A549 (cell line): ENCODE results near the gene ALDH3A2. TPM values are rescaled to one million over a fixed set of nuclear protein-coding genes. Genes with fewer than 3 reads are reported as not detected.
A peak's percentile ranks its signal among the peaks of the same experiment; 100 is the strongest.

ENCODE experiments used
- ATAC-seq, 2 experiments: fragments of 200-7000 bp in 1 of 2; fragments of >200 bp in 1 of 2; cut with Nextera tagmentation in 1 of 2; cut with Tn5 transposase in 1 of 2; 3 replicates each; pipeline versions ENCODE4 v1.8.0 to v1.9.1; 2018 to 2020; ENCODE audit warnings: mild to moderate bottlenecking in 1 of 2, moderate library complexity in 1 of 2
- CTCF ChIA-PET: fragments of 300-600 bp; sonication (Branson Sonifier 250); formaldehyde crosslinking; extraction: SDS; loops from one replicate; lab custom pipeline; 2021; ENCODE audit warnings: antibody characterized with exemption, inconsistent platforms; lab: Yijun Ruan, JAX
- POLR2A ChIA-PET: fragments of 350-600 bp; formaldehyde crosslinking; extraction: SDS; loops from one replicate; lab custom pipeline; 2021; ENCODE audit warnings: antibody characterized with exemption, inconsistent platforms; lab: Yijun Ruan, JAX
- DNase-seq, 2 experiments: peaks; one replicate each; pipeline versions ENCODE4 v3.0.0 to v3.0.0-alpha.2; 2011 to 2016; ENCODE audit warnings: low read depth in 1 of 2, low spot score in 1 of 2
- FAIRE-seq: peaks from 2 replicates; lab custom pipeline; 2011; peaks lifted over from hg19 to GRCh38; lab: Jason Lieb, UNC
- H3K27ac ChIP-seq, 2 experiments: fragments of >200 bp; sonication (Bioruptor Twin); formaldehyde crosslinking; 3 replicates each; pipeline ENCODE4 v1.5.1; 2016 to 2017
- H3K4me1 ChIP-seq: fragments of >200 bp; sonication (Bioruptor Twin); formaldehyde crosslinking; 3 replicates; pipeline ENCODE4 v1.6.1; 2016
- H3K4me2 ChIP-seq: fragments of >200 bp; sonication (Bioruptor Twin); formaldehyde crosslinking; 3 replicates; pipeline ENCODE4 v1.6.1; 2016
- H3K4me3 ChIP-seq: fragments of >200 bp; sonication (Bioruptor Twin); formaldehyde crosslinking; 3 replicates; pipeline ENCODE4 v1.5.1; 2016
- H3K9me3 ChIP-seq: fragments of >200 bp; sonication (Bioruptor Twin); formaldehyde crosslinking; 3 replicates; pipeline ENCODE4 v1.6.1; 2016
- BHLHE40 ChIP-seq: IDR thresholded peaks from 2 replicates; pipeline ENCODE4 v1.6.1; 2012; ENCODE audit warnings: low read depth, low read length, inconsistent platforms
- CBX8 ChIP-seq: fragments of 200-600 bp; sonication (generic); IDR thresholded peaks from 2 replicates; pipeline ENCODE4 v1.6.1; 2016
- CEBPB ChIP-seq, 2 experiments: fragments of >200 bp in 1 of 2; sonication (Bioruptor Twin) in 1 of 2; formaldehyde crosslinking in 1 of 2; IDR thresholded peaks; 2 replicates each; pipeline ENCODE4 v1.6.1; 2012 to 2016
- EHF ChIP-seq: fragments of 250-450 bp; sonication (Bioruptor Pico); IDR thresholded peaks from 2 replicates; pipeline ENCODE4 v1.5.0; 2020; ENCODE audit warnings: mild to moderate bottlenecking
- EHMT2 ChIP-seq: fragments of 200-600 bp; sonication (generic); IDR thresholded peaks from 2 replicates; pipeline ENCODE4 v1.6.1; 2016; ENCODE audit warnings: antibody characterized with exemption, low read depth, mild to moderate bottlenecking, moderate library complexity
- EP300 ChIP-seq, 2 experiments: fragments of >200 bp; sonication (Bioruptor Twin); formaldehyde crosslinking; IDR thresholded peaks; 2 replicates in 1 of 2; 3 replicates in 1 of 2; pipeline ENCODE4 v1.6.1; 2016 to 2017
- ESRRA ChIP-seq: fragments of 150-350 bp; IDR thresholded peaks from 2 replicates; pipeline ENCODE4 v1.6.1; 2014; ENCODE audit warnings: mild to moderate bottlenecking, low read length, borderline replicate concordance
- FOSL2 ChIP-seq, 2 experiments: fragments of 450-650 bp in 1 of 2; fragments of >200 bp in 1 of 2; sonication (Bioruptor Twin) in 1 of 2; formaldehyde crosslinking; IDR thresholded peaks; 2 replicates each; pipeline versions ENCODE4 v1.5.0 to v1.6.1; 2016 to 2020; ENCODE audit warnings: mild to moderate bottlenecking in 1 of 2, moderate library complexity in 1 of 2
- HOXB5 ChIP-seq: fragments of 250-450 bp; sonication (Bioruptor Pico); IDR thresholded peaks from 2 replicates; pipeline ENCODE4 v1.5.0; 2020; ENCODE audit warnings: mild to moderate bottlenecking, moderate library complexity
- JUN ChIP-seq, 2 experiments: fragments of >200 bp; sonication (Bioruptor Twin); formaldehyde crosslinking; IDR thresholded peaks; 2 replicates in 1 of 2; 3 replicates in 1 of 2; pipeline ENCODE4 v1.6.1; 2016 to 2017
- MAZ ChIP-seq: fragments of 150-350 bp; IDR thresholded peaks from 2 replicates; pipeline ENCODE4 v1.6.1; 2014; ENCODE audit warnings: antibody characterized with exemption, low read depth, low read length, borderline replicate concordance
- MYC ChIP-seq: IDR thresholded peaks from 2 replicates; pipeline ENCODE4 v1.6.1; 2012; ENCODE audit warnings: mild to moderate bottlenecking, inconsistent platforms, low read length, improper control_type of control experiment, borderline replicate concordance
- NR3C1 ChIP-seq: fragments of >200 bp; sonication (Bioruptor Twin); formaldehyde crosslinking; IDR thresholded peaks from 3 replicates; pipeline ENCODE4 v1.6.1; 2017
- RCOR1 ChIP-seq: fragments of 150-350 bp; IDR thresholded peaks from 2 replicates; pipeline ENCODE4 v1.6.1; 2014; ENCODE audit warnings: antibody characterized with exemption, low read length, low read depth
- SMC3 ChIP-seq: fragments of >200 bp; sonication (Bioruptor Twin); formaldehyde crosslinking; IDR thresholded peaks from 3 replicates; pipeline ENCODE4 v1.6.1; 2018; ENCODE audit warnings: inconsistent platforms
- SREBF2 ChIP-seq: fragments of 450-650 bp; IDR thresholded peaks from 2 replicates; pipeline ENCODE4 v1.6.1; 2014; ENCODE audit warnings: mild to moderate bottlenecking, moderate library complexity
- ZFP36 ChIP-seq: fragments of 450-650 bp; IDR thresholded peaks from 2 replicates; pipeline ENCODE4 v1.6.1; 2014; ENCODE audit warnings: borderline replicate concordance; ENCODE audit not compliant: partially characterized antibody
- WGBS: methylation state at CpG from one replicate; pipeline ENCODE4 v1.1.6; 2017; ENCODE audit errors: missing lambda C conversion rate; 5-methylcytosine and 5-hydroxymethylcytosine counted together
- polyA plus RNA-seq, 4 experiments: library from polyadenylated mRNA; depleted of rRNA in 3 of 4; stranded (reverse); fragments of >200 nt; fragmentation: RNase III in 1 of 4; extraction: RNeasy Plus Mini Kit Qiagen cat#74134 plus additional on column Dnase treatment in 1 of 4; gene quantifications; 2 replicates in 3 of 4; 3 replicates in 1 of 4; pipeline ENCODE4 v1.2.3, GENCODE V29; 2011 to 2017
- TF ChIP-seq, protein P1 (sequence below): fragments of 250-450 bp; sonication (Bioruptor Pico); IDR thresholded peaks from 2 replicates; pipeline ENCODE4 v1.5.0; 2020; ENCODE audit warnings: low read depth, mild to moderate bottlenecking, moderate library complexity
- TF ChIP-seq, protein P2 (sequence below): IDR thresholded peaks from 2 replicates; pipeline ENCODE4 v1.6.1; 2012

The ALDH3A2 gene
- polyA plus RNA-seq, 2 of the 4 experiments (the other 2 are of a cell fraction) = 140 to 195 TPM

DNA sequence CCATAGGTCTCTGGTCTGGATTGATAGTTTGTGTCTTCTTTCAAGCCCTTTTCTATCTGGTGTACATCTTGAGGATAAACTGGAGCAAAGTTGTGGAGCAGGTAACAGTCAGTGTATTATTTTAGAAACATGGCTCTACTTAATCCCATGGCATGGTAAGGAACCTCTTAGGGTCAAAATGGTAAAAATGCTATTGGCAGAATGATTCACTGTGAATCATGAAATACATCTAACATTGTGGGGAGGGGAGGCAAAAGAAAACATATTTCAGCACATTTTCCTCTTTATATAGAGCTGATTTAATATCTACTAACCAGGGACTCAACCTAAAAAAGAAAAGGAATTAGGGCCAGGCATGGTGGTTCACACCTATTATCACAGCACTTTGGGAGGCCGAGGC lies 17.9 kb upstream of the ALDH3A2 start:
- H3K4me1 ChIP-seq = peaks cover 21% of the 10 kb centered on the region
- FAIRE-seq = no peak
- no peak overlapping the region for H3K4me3 ChIP-seq
- 0 out of 6 replicates have a peak overlapping the region, but pooled peaks of 1 of the 2 experiments have one; percentile 6 for H3K27ac ChIP-seq
- CTCF ChIA-PET = interaction anchor here (0.7 to 4.7 kb wide), 3 partner anchors 16 to 136 kb away, joined by 3 to 37 read pairs (median 3); partner anchors contain the start of gene ALDH3A2
- WGBS = 88% methylated on average over 1 of the region's 1 CpG
- DNase-seq = no peak
- no peak for TF ChIP-seq EP300 (IDR thresholded peaks at IDR 0.05)
- no peak for TF ChIP-seq ZFP36
- no peak for TF ChIP-seq EHMT2
- TF ChIP-seq SMC3 = no peak
- TF ChIP-seq FOSL2 (IDR thresholded peaks at IDR 0.05) = no peak
- TF ChIP-seq FOSL2 (CRISPR knock-in tag; IDR thresholded peaks at IDR 0.05) = peak; percentile 29; the same call in 1 of the 2 replicates
- no peak for TF ChIP-seq MAZ
- no peaks in the 10 kb centered on the region for H3K9me3 ChIP-seq
- peak overlapping the region; percentile 14; the same call in 1 of the 3 replicates for H3K4me2 ChIP-seq
- no peak; a peak in 1 of 6 replicates for ATAC-seq
- POLR2A ChIA-PET = interaction anchor here (1.4 kb wide), 1 partner anchor 17 kb away, joined by 4 read pairs; no protein-coding TSS in a partner anchor

DNA sequence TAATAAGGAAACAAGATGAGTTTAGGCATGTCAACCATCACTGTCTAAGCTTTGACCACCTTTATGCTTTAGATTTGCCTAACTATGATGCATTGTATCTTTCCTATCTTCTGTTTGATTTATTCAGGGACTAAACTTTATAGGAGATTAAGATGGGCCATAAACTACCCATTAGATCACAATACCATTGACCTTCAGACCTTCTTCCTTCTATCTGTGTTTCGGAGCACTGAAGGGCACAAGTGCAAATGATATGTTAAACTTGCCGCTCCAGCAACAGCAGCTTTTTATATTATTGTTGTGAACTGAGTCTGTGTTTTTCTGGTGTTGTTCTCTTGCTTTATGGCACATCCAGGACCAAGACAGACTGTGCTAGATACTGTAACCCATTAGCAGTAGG lies 16.6 kb upstream of the ALDH3A2 start:
- no peaks in the 10 kb centered on the region for H3K9me3 ChIP-seq
- H3K4me1 ChIP-seq = peaks cover 21% of the 10 kb centered on the region
- 95% methylated on average over 2 of the region's 2 CpGs for WGBS
- H3K27ac ChIP-seq = no peak overlapping the region
- CTCF ChIA-PET = interaction anchor here (0.6 to 4.7 kb wide), 3 partner anchors 14 to 122 kb away, joined by 3 to 37 read pairs (median 3); partner anchors contain the start of gene ALDH3A2
- DNase-seq (no peak), ATAC-seq (no peak), FAIRE-seq (no peak)
- TF ChIP-seq HOXB5 = no peak
- no peak for TF ChIP-seq NR3C1
- no peak for TF ChIP-seq RCOR1
- TF ChIP-seq, protein P1, sequence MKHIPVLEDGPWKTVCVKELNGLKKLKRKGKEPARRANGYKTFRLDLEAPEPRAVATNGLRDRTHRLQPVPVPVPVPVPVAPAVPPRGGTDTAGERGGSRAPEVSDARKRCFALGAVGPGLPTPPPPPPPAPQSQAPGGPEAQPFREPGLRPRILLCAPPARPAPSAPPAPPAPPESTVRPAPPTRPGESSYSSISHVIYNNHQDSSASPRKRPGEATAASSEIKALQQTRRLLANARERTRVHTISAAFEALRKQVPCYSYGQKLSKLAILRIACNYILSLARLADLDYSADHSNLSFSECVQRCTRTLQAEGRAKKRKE = no peak
- no peak for TF ChIP-seq MYC
- no peak for TF ChIP-seq BHLHE40
- TF ChIP-seq, protein P2, sequence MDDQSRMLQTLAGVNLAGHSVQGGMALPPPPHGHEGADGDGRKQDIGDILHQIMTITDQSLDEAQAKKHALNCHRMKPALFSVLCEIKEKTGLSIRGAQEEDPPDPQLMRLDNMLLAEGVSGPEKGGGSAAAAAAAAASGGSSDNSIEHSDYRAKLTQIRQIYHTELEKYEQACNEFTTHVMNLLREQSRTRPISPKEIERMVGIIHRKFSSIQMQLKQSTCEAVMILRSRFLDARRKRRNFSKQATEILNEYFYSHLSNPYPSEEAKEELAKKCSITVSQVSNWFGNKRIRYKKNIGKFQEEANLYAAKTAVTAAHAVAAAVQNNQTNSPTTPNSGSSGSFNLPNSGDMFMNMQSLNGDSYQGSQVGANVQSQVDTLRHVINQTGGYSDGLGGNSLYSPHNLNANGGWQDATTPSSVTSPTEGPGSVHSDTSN = no peak
- TF ChIP-seq CBX8 = no peak
- TF ChIP-seq EHF (CRISPR knock-in tag) = no peak
- no peak for TF ChIP-seq ESRRA
- POLR2A ChIA-PET = no interaction called here
- H3K4me3 ChIP-seq = no peak overlapping the region
- H3K4me2 ChIP-seq = no peak overlapping the region

DNA sequence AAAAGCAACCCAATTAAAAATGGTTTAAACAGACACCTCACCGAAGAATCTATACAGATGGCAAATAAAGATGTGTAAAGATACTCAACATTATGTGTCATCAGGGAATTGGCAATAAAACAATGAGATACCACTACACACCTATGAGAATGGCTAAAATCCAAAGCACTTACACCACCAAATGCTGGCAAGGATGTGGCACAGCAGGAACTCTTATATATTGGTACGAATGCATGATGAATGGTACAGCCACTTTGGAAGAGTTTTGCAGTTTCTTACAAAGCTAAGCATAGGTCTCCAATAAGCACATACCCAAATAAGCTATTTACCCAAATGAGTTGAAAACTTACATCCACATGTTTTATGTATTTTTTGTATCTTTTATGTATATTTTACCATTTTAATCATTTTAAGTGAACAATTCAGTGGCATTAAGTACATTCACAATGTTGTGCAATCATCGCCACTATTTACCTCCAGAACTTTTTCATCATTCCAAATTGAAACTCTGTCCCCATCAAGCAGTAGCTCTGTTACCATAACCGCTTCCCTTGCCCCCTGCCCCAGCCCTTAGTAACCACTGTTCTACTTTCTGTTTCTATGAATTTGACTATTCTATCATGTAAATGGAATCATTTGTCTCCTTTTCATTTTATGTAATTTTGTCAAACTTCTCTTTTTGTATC lies 6.7 kb upstream of the ALDH3A2 start:
- WGBS = 66% methylated on average over 4 of the region's 4 CpGs
- H3K4me3 ChIP-seq = no peak overlapping the region
- peak overlapping the region; percentile 29 for H3K4me2 ChIP-seq
- ChIA-PET POLR2A (no interaction called here), CTCF (interaction anchor here (1.5 to 1.6 kb wide), 2 partner anchors 12 to 124 kb away, joined by 4 to 9 read pairs; no protein-coding TSS in a partner anchor)
- TF ChIP-seq CEBPB (IDR thresholded peaks at IDR 0.05) (peak; percentile 68 to 70; a peak in 3 of 4 replicates), SREBF2 (no peak), JUN (IDR thresholded peaks at IDR 0.05) (no peak)
- ATAC-seq (no peak), FAIRE-seq (peak; percentile 85), DNase-seq (no peak)
- H3K27ac ChIP-seq = no peak overlapping the region
- no peaks in the 10 kb centered on the region; the same call in 2 of the 3 replicates for H3K9me3 ChIP-seq
- peaks cover 47% of the 10 kb centered on the region for H3K4me1 ChIP-seq
